Spleen (tissue), 11 donors: ENCODE results near the gene ANKRD11. TPM values are rescaled to one million over a fixed set of nuclear protein-coding genes. Genes with fewer than 3 reads are reported as not detected.

Experiments
- DNase-seq: peaks from one replicate; pipeline ENCODE4 v3.0.0-alpha.2; 2020
- H3K27ac ChIP-seq, 8 donors: fragments of 200-600 bp; sonication (generic) in 7 of 8; 1 replicate in 4 of 8; 2 replicates in 4 of 8; pipeline versions ENCODE4 v1.5.0 to v1.8.0; 2016 to 2021; ENCODE audit warnings: inconsistent platforms in 4 of 8, mild to moderate bottlenecking in 4 of 8, moderate library complexity in 1 of 8
- H3K27me3 ChIP-seq, 7 donors: fragments of 200-600 bp; sonication (generic) in 6 of 7; replicated peaks in 1 of 7; 1 replicate in 4 of 7; 2 replicates in 3 of 7; pipeline versions ENCODE4 v1.5.0 to v1.8.0; 2016 to 2021; ENCODE audit warnings: inconsistent platforms in 3 of 7, mild to moderate bottlenecking in 1 of 7
- H3K36me3 ChIP-seq, 6 donors: fragments of 200-600 bp; sonication (generic) in 5 of 6; 1 replicate in 4 of 6; 2 replicates in 2 of 6; pipeline versions ENCODE4 v1.5.0 to v1.8.0; 2016 to 2021; ENCODE audit warnings: inconsistent platforms in 2 of 6
- H3K4me1 ChIP-seq, 6 donors: fragments of 200-600 bp; sonication (generic) in 5 of 6; 1 replicate in 3 of 6; 2 replicates in 3 of 6; pipeline versions ENCODE4 v1.5.0 to v1.8.0; 2016 to 2021; ENCODE audit warnings: inconsistent platforms in 3 of 6
- H3K4me3 ChIP-seq, 8 donors: fragments of 200-600 bp; sonication (generic) in 7 of 8; 1 replicate in 4 of 8; 2 replicates in 4 of 8; pipeline versions ENCODE4 v1.5.0 to v1.8.0; 2016 to 2021; ENCODE audit warnings: inconsistent platforms in 4 of 8, mild to moderate bottlenecking in 4 of 8, moderate library complexity in 2 of 8
- H3K9me3 ChIP-seq, 8 donors: fragments of 200-600 bp; sonication (generic) in 7 of 8; 1 replicate in 4 of 8; 2 replicates in 4 of 8; pipeline versions ENCODE4 v1.5.0 to v1.8.0; 2016 to 2021; ENCODE audit warnings: inconsistent platforms in 4 of 8
- CTCF ChIP-seq, 11 experiments: fragments of 200-600 bp in 7 of 11; fragments of 450-650 bp in 4 of 11; sonication (generic) in 4 of 11; IDR thresholded peaks in 8 of 11; conservative IDR thresholded peaks in 3 of 11; 1 replicate in 7 of 11; 2 replicates in 4 of 11; pipeline versions ENCODE4 v1.4.0 to v1.8.0; 2016 to 2021; ENCODE audit warnings: antibody characterized with exemption in 11 of 11, inconsistent platforms in 4 of 11, mild to moderate bottlenecking in 1 of 11
- POLR2A ChIP-seq, 3 donors: fragments of 450-650 bp; IDR thresholded peaks; one replicate each; pipeline ENCODE4 v1.5.1; 2017; ENCODE audit warnings: antibody characterized with exemption in 3 of 3, mild to moderate bottlenecking in 1 of 3
- POLR2AphosphoS5 ChIP-seq, 3 donors: sonication (generic); formaldehyde crosslinking; IDR thresholded peaks; one replicate each; pipeline ENCODE4 v1.5.1; 2017; ENCODE audit warnings: antibody characterized with exemption in 3 of 3
- WGBS, 5 donors: extraction: QIAGEN DNeasy Blood & Tissue Kit in 3 of 5; methylation state at CpG; one replicate each; pipeline versions ENCODE4 v1.1.5 to v1.1.7; 2013 to 2018; 5-methylcytosine and 5-hydroxymethylcytosine counted together
- intact Hi-C: fragments of 100-400 bp; cut with DNase I; formaldehyde crosslinking; loops from one replicate; pipeline ENCODE4 v1.15.0; 2023; ENCODE audit warnings: low total_unique reads
- polyA plus RNA-seq, 3 donors: library from polyadenylated mRNA; stranded (reverse); fragments of 200-250 nt; gene quantifications; one replicate each; pipeline ENCODE4 v1.2.1, GENCODE V29; 2013
- total RNA-seq, 7 donors: library from RNA; depleted of rRNA in 3 of 7; stranded (reverse); fragments of >200 nt in 3 of 7; fragmentation: NEBNext Ultra II Directional in 4 of 7; extraction: Animal tissue kit (Norgen Biotek cat#: 25700) in 4 of 7; gene quantifications; one replicate each; pipeline versions ENCODE4 v1.1.0 to v1.2.1, GENCODE V29; 2016 to 2021
- donor health status: healthy with polysubstance abuse.
- donor health status: DM: no; HTN: no; CAD: no; lungs with moderate emphysema.
- donor health status: DM: no; HTN: no; CAD: no.
- donor health status: Bipolar disorder and iron deficiency.
- donor health status: healthy.
- donor health status: DM: no; HTN: no; CAD: no.
- donor health status: DM: yes; HTN: yes; CAD: no.

ANKRD11 gene
- total and polyA plus RNA-seq, 10 donors, result 29.0 to 203 (median 128) TPM

GRCh38 chr16:89397331-89397861 is 93.0 kb downstream of the ANKRD11 start:
- H3K4me3 ChIP-seq, result no peak overlapping the region
- H3K27ac ChIP-seq, result no peak overlapping the region
- H3K36me3 ChIP-seq, result peaks cover 0 to 25% (median 4%) of the 10 kb centered on the region in 6 donors
- H3K4me1 ChIP-seq, result peaks cover 25 to 92% (median 56%) of the 10 kb centered on the region in 6 donors
- H3K9me3 ChIP-seq, result no peaks in the 10 kb centered on the region
- WGBS, 5 donors, result 86 to 91% (median 88%) methylated on average over 13 to 16 of the region's 16 CpGs
- DNase-seq, result no peak
- intact Hi-C loops, result no loop called here
- H3K27me3 ChIP-seq, result no peaks in the 10 kb centered on the region
- no peak for TF ChIP-seq POLR2A (IDR thresholded peaks at IDR 0.05)
- TF ChIP-seq POLR2AphosphoS5 (IDR thresholded peaks at IDR 0.05), result peak in 2 of 3 donors; percentile 22 to 51
- no peak for TF ChIP-seq CTCF (IDR thresholded peaks at IDR 0.05 in 8 of 11, conservative IDR thresholded peaks at IDR 0.05 in 3 of 11)

DNA sequence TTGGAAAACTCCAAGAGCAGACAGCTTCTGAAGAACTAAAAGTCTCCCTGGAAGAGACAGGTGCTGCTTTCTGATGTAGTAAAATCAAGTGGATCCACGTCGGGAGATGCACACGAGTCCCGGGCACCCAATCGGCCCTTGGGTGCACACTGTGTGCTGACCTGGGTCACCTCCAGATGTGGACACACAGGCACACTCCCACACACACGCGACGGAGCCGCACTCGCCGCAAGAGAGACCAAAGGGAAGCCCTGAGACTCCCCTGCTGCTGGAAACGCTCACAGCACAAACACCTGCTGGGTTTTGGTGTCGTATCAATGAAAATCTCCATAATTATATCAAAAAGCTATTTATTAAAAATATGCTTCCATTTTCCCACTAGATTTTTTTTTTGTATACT is 94.2 kb downstream of the ANKRD11 start:
- Histone ChIP-seq H3K9me3 (no peaks in the 10 kb centered on the region), H3K27me3 (no peaks in the 10 kb centered on the region), H3K27ac (peak overlapping the region in 1 of 8 donors; percentile 29), H3K4me1 (peaks cover 29 to 90% (median 57%) of the 10 kb centered on the region in 6 donors), H3K4me3 (no peak overlapping the region), H3K36me3 (peaks cover 0 to 28% (median 4%) of the 10 kb centered on the region in 6 donors)
- WGBS, 5 donors, result 83 to 91% (median 87%) methylated on average over 13 of the region's 13 CpGs
- intact Hi-C loops, result no loop called here
- TF ChIP-seq POLR2AphosphoS5 (IDR thresholded peaks at IDR 0.05), result peak in 1 of 3 donors; percentile 15
- no peak for TF ChIP-seq CTCF (IDR thresholded peaks at IDR 0.05 in 8 of 11, conservative IDR thresholded peaks at IDR 0.05 in 3 of 11)
- TF ChIP-seq POLR2A (IDR thresholded peaks at IDR 0.05), result no peak
- no peak for DNase-seq

DNA sequence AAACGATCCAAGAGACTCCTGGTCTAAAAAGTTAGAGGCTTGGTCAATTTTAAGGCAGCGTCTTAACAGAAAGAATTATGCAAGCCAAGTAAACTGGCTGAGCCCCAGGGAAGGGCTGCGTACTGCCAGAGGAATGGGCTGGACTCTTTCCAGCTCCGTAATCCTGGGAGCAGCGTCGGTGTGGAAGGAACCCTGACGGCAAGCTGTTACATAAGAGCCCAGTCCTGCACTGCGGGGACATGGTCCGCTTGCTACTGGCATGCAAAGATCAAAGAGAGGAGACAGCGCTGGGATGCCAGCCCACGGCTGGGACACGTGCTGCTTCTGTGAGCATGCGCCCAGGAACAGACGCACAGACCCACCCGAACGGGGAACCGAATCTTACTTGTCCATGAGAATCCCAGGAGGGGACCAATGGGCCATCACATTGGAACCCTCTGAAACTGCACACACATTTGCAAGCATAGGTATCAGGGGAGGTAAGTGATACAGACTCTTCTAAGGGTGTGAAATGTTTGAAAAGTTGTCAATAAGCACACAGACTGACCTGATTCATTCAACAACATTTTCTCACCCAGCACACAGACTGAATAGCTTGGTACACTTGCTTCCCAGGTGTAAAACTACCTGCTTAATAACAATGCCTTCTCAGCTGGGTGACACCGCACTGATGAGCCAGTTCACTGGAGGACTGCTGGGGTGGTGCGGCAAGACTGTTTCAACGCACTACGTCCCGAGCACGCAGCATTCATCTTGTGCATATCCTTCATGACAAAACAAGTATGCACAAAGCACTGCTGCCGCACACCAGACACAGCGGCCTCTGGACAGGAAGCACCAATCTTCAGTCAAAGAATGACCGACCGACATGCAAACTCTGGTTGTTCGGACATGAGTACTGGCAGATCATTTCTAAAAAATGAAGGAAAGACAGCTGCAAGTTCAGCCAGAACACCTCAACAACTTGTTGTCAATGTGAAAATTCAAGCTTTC is 94.9 kb downstream of the ANKRD11 start:
- no peaks in the 10 kb centered on the region for H3K9me3 ChIP-seq

GRCh38 chr16:89393738-89394406 is 96.5 kb downstream of the ANKRD11 start:
- Histone ChIP-seq H3K27ac (peak overlapping the region in 3 of 8 donors; percentile 2 to 50 (median 46)), H3K4me3 (no peak overlapping the region), H3K9me3 (no peaks in the 10 kb centered on the region), H3K27me3 (no peaks in the 10 kb centered on the region), H3K4me1 (peaks cover 29 to 91% (median 55%) of the 10 kb centered on the region in 6 donors), H3K36me3 (peaks cover 0 to 31% (median 2%) of the 10 kb centered on the region in 6 donors)
- WGBS, 5 donors, result 82 to 89% (median 84%) methylated on average over 13 to 14 of the region's 14 CpGs
- TF ChIP-seq POLR2AphosphoS5 (IDR thresholded peaks at IDR 0.05) (no peak), CTCF (IDR thresholded peaks at IDR 0.05 in 8 of 11, conservative IDR thresholded peaks at IDR 0.05 in 3 of 11) (no peak), POLR2A (IDR thresholded peaks at IDR 0.05) (no peak)
- intact Hi-C loops, result no loop called here
- DNase-seq, result no peak

More for the DNA sequence above, 94.9 kb downstream of the ANKRD11 start:
- H3K36me3 ChIP-seq, result peaks cover 0 to 35% (median 4%) of the 10 kb centered on the region in 6 donors
- peak overlapping the region in 5 of 8 donors; percentile 2 to 44 (median 29) for H3K27ac ChIP-seq
- 68 to 76% (median 71%) methylated on average over 21 to 28 of the region's 28 CpGs for WGBS, 5 donors
- intact Hi-C loops, result no loop called here
- TF ChIP-seq POLR2A (IDR thresholded peaks at IDR 0.05), result no peak
- TF ChIP-seq POLR2AphosphoS5 (IDR thresholded peaks at IDR 0.05), result peak; percentile 59 to 71 (median 62)
- H3K4me3 ChIP-seq, result no peak overlapping the region
- H3K27me3 ChIP-seq, result no peaks in the 10 kb centered on the region
- peaks cover 29 to 91% (median 58%) of the 10 kb centered on the region in 6 donors for H3K4me1 ChIP-seq
- no peak for DNase-seq
